Smooth muscle cell (in vitro differentiated cells): ENCODE results near the gene TTC9B. TPM values are rescaled to one million over a fixed set of nuclear protein-coding genes. Genes with fewer than 3 reads are reported as not detected.

Experiments
- DNase-seq: peaks from one replicate; lab custom pipeline; 2025; ENCODE audit not compliant: unreplicated experiment; lab: John Stamatoyannopoulos, UW
- H2AFZ ChIP-seq: fragments of 200-600 bp; sonication (generic); 2 replicates; pipeline ENCODE4 v1.6.0; 2016; ENCODE audit warnings: antibody characterized with exemption, low read depth, mild to moderate bottlenecking
- H3F3A ChIP-seq: fragments of 200-600 bp; sonication (generic); 2 replicates; pipeline ENCODE4 v1.6.0; 2017; ENCODE audit warnings: antibody characterized with exemption, low read depth
- H3K27ac ChIP-seq: fragments of 200-600 bp; sonication (generic); 2 replicates; pipeline ENCODE4 v1.5.1; 2016; ENCODE audit warnings: low read depth, mild to moderate bottlenecking
- H3K27me3 ChIP-seq: fragments of 200-600 bp; sonication (generic); 2 replicates; pipeline ENCODE4 v1.6.1; 2016; ENCODE audit warnings: low read depth, mild to moderate bottlenecking
- H3K36me3 ChIP-seq: fragments of 200-600 bp; sonication (generic); 2 replicates; pipeline ENCODE4 v1.5.1; 2016; ENCODE audit warnings: low read depth
- H3K4me1 ChIP-seq: fragments of 200-600 bp; sonication (generic); 2 replicates; pipeline ENCODE4 v1.5.1; 2016; ENCODE audit warnings: low read depth
- H3K4me2 ChIP-seq: fragments of 200-600 bp; sonication (generic); 2 replicates; pipeline ENCODE4 v1.6.0; 2016; ENCODE audit warnings: mild to moderate bottlenecking
- H3K4me3 ChIP-seq: fragments of 200-600 bp; sonication (generic); 2 replicates; pipeline ENCODE4 v1.5.1; 2016; ENCODE audit warnings: mild to moderate bottlenecking
- H3K79me2 ChIP-seq: fragments of 200-600 bp; sonication (generic); 2 replicates; pipeline ENCODE4 v1.6.0; 2016; ENCODE audit warnings: low read depth, mild to moderate bottlenecking
- H3K9ac ChIP-seq: fragments of 200-600 bp; sonication (generic); 2 replicates; pipeline ENCODE4 v1.6.0; 2016; ENCODE audit warnings: low read depth
- H3K9me3 ChIP-seq: fragments of 200-600 bp; sonication (generic); replicated peaks from 2 replicates; pipeline ENCODE4 v1.5.1; 2016; ENCODE audit warnings: low read depth
- H4K20me1 ChIP-seq: fragments of 200-600 bp; sonication (generic); 2 replicates; pipeline ENCODE4 v1.6.0; 2016; ENCODE audit warnings: low read depth
- CTCF ChIP-seq: fragments of 200-600 bp; sonication (generic); IDR thresholded peaks from 2 replicates; pipeline ENCODE4 v1.5.1; 2017; ENCODE audit warnings: borderline replicate concordance, mild to moderate bottlenecking, antibody characterized with exemption; ENCODE audit not compliant: insufficient read depth, poor library complexity, severe bottlenecking
- WGBS: methylation state at CpG from one replicate; pipeline ENCODE4 v1.1.7; 2016; ENCODE audit warnings: low lambda C conversion rate; 5-methylcytosine and 5-hydroxymethylcytosine counted together
- polyA plus RNA-seq: library from polyadenylated mRNA; unstranded; fragments of >200 nt; fragmentation: Nextera tagmentation; extraction: Ambion mirVana; gene quantifications from 2 replicates; pipeline ENCODE4 v1.2.1, GENCODE V29; 2016
- total RNA-seq: library from RNA; depleted of rRNA; stranded (reverse); fragments of >200 nt; gene quantifications from 2 replicates; pipeline ENCODE4 v1.2.3, GENCODE V29; 2014

The TTC9B gene
- total and polyA plus RNA-seq, 2 experiments from 2014 or later, result not detected

DNA sequence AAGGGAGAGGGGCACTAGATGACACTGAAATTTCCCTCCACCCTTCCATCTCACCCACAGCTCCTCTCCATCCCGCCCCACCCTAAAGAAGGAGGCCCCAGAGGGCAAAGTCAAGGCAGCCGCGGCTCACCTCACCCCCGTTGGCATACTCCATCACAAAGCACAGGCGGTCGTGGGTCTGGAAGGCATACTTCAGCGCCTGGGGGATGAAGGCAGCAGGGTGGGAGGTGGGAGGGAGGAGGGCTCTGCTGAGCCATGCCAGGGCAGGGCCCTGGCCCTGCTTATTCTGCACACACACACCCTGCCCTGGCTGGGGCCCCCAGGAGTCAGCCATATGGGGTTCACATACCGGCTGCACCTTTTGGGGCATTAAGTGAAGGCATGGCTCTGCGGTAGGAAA, 20.6 kb upstream of the TTC9B start:
- no peaks in the 10 kb centered on the region for H3K27me3 ChIP-seq
- no peaks in the 10 kb centered on the region for H3K4me1 ChIP-seq
- H3K9me3 ChIP-seq, result no peaks in the 10 kb centered on the region
- 97% methylated on average over 8 of the region's 9 CpGs for WGBS
- no peaks in the 10 kb centered on the region for H3K36me3 ChIP-seq
- no peak overlapping the region for H2AFZ ChIP-seq
- peaks cover 10% of the 10 kb centered on the region for H4K20me1 ChIP-seq
- no peak overlapping the region for H3K27ac ChIP-seq
- no peak for DNase-seq
- no peak overlapping the region for H3K4me3 ChIP-seq
- no peak for TF ChIP-seq CTCF
- no peaks in the 10 kb centered on the region for H3K79me2 ChIP-seq
- H3F3A ChIP-seq, result no peaks in the 10 kb centered on the region
- no peak overlapping the region for H3K9ac ChIP-seq
- H3K4me2 ChIP-seq, result no peak overlapping the region

- Histone ChIP-seq H3K36me3 (no peaks in the 10 kb centered on the region), H4K20me1 (peaks cover under 1% of the 10 kb centered on the region), H3K4me2 (no peak overlapping the region), H3K79me2 (no peaks in the 10 kb centered on the region), H3K4me3 (no peak overlapping the region), H3K27ac (no peak overlapping the region), H3K9ac (no peak overlapping the region), H2AFZ (no peak overlapping the region), H3K27me3 (no peaks in the 10 kb centered on the region), H3K9me3 (no peaks in the 10 kb centered on the region), H3K4me1 (no peaks in the 10 kb centered on the region), H3F3A (no peaks in the 10 kb centered on the region)
- no peak for DNase-seq
- no peak for TF ChIP-seq CTCF
- WGBS, result 100% methylated on average over 13 of the region's 14 CpGs
Observed at GRCh38 chr19:40237791-40238190, 19.6 kb upstream of the TTC9B start.

GRCh38 chr19:40236366-40236765, 18.2 kb upstream of the TTC9B start:
- TF ChIP-seq CTCF, result no peak
- Histone ChIP-seq H3K27me3 (no peaks in the 10 kb centered on the region), H4K20me1 (no peaks in the 10 kb centered on the region), H3K4me1 (peaks cover 7% of the 10 kb centered on the region), H3K4me2 (no peak overlapping the region), H3K9me3 (no peaks in the 10 kb centered on the region), H3K4me3 (no peak overlapping the region), H3K9ac (no peak overlapping the region), H3F3A (no peaks in the 10 kb centered on the region), H3K79me2 (no peaks in the 10 kb centered on the region), H3K27ac (no peak overlapping the region), H3K36me3 (no peaks in the 10 kb centered on the region), H2AFZ (no peak overlapping the region)
- WGBS, result 97% methylated on average over 6 of the region's 6 CpGs
- DNase-seq, result no peak

DNA sequence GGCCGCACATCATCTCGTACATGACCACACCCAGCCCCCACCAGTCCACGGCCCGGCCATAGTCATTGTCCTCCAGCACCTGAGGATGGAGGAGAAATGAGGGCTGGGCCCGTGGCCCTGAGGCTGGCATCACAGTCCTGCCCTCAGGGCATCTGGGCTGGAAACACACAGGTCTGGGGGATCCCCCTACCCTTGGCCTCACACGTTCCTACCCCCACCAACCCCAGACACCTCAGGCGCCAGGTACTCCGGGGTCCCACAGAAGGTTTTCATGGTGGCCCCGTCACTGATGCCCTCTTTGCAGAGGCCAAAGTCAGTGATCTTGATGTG, 17.8 kb upstream of the TTC9B start:
- no peaks in the 10 kb centered on the region for H3F3A ChIP-seq
- H3K9ac ChIP-seq, result no peak overlapping the region
- TF ChIP-seq CTCF, result no peak
- H3K4me2 ChIP-seq, result no peak overlapping the region
- peaks cover 10% of the 10 kb centered on the region for H3K4me1 ChIP-seq
- no peak overlapping the region for H3K27ac ChIP-seq
- DNase-seq, result no peak
- H3K9me3 ChIP-seq, result no peaks in the 10 kb centered on the region
- H3K4me3 ChIP-seq, result no peak overlapping the region
- H2AFZ ChIP-seq, result no peak overlapping the region
- no peaks in the 10 kb centered on the region for H3K27me3 ChIP-seq
- no peaks in the 10 kb centered on the region for H3K79me2 ChIP-seq
- 98% methylated on average over 9 of the region's 9 CpGs for WGBS
- H4K20me1 ChIP-seq, result no peaks in the 10 kb centered on the region
- no peaks in the 10 kb centered on the region for H3K36me3 ChIP-seq
